Natural killer cell (primary cell): ENCODE data around the gene AHR. TPM values are rescaled to one million over a fixed set of nuclear protein-coding genes. Genes with fewer than 3 reads are reported as not detected.

Experiments used
- ATAC-seq, 3 donors: fragments of 150-1000 bp in 2 of 3; fragments of 200-7000 bp in 1 of 3; cut with Tn5 transposase; 1 replicate in 1 of 3; 2 replicates in 2 of 3; pipeline ENCODE4 v1.10.0; 2021; ENCODE audit warnings: mild to moderate bottlenecking in 2 of 3, moderate library complexity in 2 of 3
- DNase-seq, 2 donors: peaks; one replicate each; pipeline versions ENCODE4 v3.0.0 to v3.0.0-alpha.2; 2013 to 2021; ENCODE audit warnings: mixed read lengths in 1 of 2
- H3K27ac ChIP-seq: one replicate; pipeline ENCODE4 v1.5.1; 2013; ENCODE audit warnings: mild to moderate bottlenecking, low read length
- H3K27me3 ChIP-seq: one replicate; pipeline ENCODE4 v1.6.1; 2013; ENCODE audit warnings: low read length; ENCODE audit not compliant: control insufficient read depth, insufficient read depth
- H3K36me3 ChIP-seq: one replicate; pipeline ENCODE4 v1.6.1; 2013; ENCODE audit warnings: low read length; ENCODE audit not compliant: control insufficient read depth, insufficient read depth
- H3K4me1 ChIP-seq: one replicate; pipeline ENCODE4 v1.6.1; 2013; ENCODE audit warnings: low read length; ENCODE audit not compliant: control insufficient read depth, insufficient read depth
- H3K4me3 ChIP-seq: one replicate; pipeline ENCODE4 v1.5.1; 2013; ENCODE audit warnings: low read length
- H3K9me3 ChIP-seq: one replicate; pipeline ENCODE4 v1.6.1; 2013; ENCODE audit warnings: low read length; ENCODE audit not compliant: control insufficient read depth, insufficient read depth
- H3K27ac Mint-ChIP-seq, 2 donors: one replicate each; pipeline ENCODE4 v1.8.0; 2022; ENCODE audit warnings: mild to moderate bottlenecking in 2 of 2, mixed read lengths in 2 of 2, moderate library complexity in 1 of 2
- H3K27me3 Mint-ChIP-seq, 2 donors: one replicate each; pipeline ENCODE4 v1.8.0; 2022; ENCODE audit warnings: low read depth in 2 of 2, mixed read lengths in 2 of 2
- H3K36me3 Mint-ChIP-seq: one replicate; pipeline ENCODE4 v1.8.0; 2022; ENCODE audit warnings: mixed read lengths
- H3K4me1 Mint-ChIP-seq, 2 donors: one replicate each; pipeline ENCODE4 v1.8.0; 2022; ENCODE audit warnings: mixed read lengths in 2 of 2
- H3K4me3 Mint-ChIP-seq: one replicate; pipeline ENCODE4 v1.8.0; 2022; ENCODE audit warnings: mild to moderate bottlenecking, moderate library complexity, mixed read lengths
- H3K9me3 Mint-ChIP-seq, 2 donors: one replicate each; pipeline ENCODE4 v1.8.0; 2022; ENCODE audit warnings: mixed read lengths in 2 of 2
- WGBS: methylation state at CpG from one replicate; pipeline ENCODE4 v1.1.7; 2013; ENCODE audit warnings: missing lambda C conversion rate; ENCODE audit not compliant: insufficient coverage; 5-methylcytosine and 5-hydroxymethylcytosine counted together
- intact Hi-C: fragments of 100-400 bp; cut with micrococcal nuclease; formaldehyde crosslinking; loops from one replicate; pipeline ENCODE4 v1.14.2; 2022
- total RNA-seq, 4 donors: library from RNA; stranded (reverse); fragments of 120-200 nt in 1 of 4; gene quantifications; one replicate each; pipeline versions ENCODE4 v1.2.3 to v1.2.4, GENCODE V29; 2013 to 2022
- TF ChIP-seq, protein P1 (sequence below): fragments of 200-600 bp; IDR thresholded peaks from one replicate; pipeline ENCODE4 v1.8.0; 2022; ENCODE audit warnings: antibody characterized with exemption

Gene AHR
- total RNA-seq, 3 donors from 2014 or later (not counting 1 experiment from before 2014, with no cell fraction given), result 20.7 to 54.7 (median 44.9) TPM

- Mint-ChIP-seq H3K27me3 (peaks cover 13% of the 10 kb centered on the region in 2 donors), H3K4me1 (no peaks in the 10 kb centered on the region), H3K9me3 (no peaks in the 10 kb centered on the region), H3K4me3 (no peak overlapping the region), H3K36me3 (no peaks in the 10 kb centered on the region), H3K27ac (no peak overlapping the region)
- Histone ChIP-seq H3K4me1 (no peaks in the 10 kb centered on the region), H3K4me3 (no peak overlapping the region), H3K9me3 (no peaks in the 10 kb centered on the region), H3K36me3 (no peaks in the 10 kb centered on the region), H3K27me3 (peaks cover 2% of the 10 kb centered on the region), H3K27ac (no peak overlapping the region)
- TF ChIP-seq, protein P1, sequence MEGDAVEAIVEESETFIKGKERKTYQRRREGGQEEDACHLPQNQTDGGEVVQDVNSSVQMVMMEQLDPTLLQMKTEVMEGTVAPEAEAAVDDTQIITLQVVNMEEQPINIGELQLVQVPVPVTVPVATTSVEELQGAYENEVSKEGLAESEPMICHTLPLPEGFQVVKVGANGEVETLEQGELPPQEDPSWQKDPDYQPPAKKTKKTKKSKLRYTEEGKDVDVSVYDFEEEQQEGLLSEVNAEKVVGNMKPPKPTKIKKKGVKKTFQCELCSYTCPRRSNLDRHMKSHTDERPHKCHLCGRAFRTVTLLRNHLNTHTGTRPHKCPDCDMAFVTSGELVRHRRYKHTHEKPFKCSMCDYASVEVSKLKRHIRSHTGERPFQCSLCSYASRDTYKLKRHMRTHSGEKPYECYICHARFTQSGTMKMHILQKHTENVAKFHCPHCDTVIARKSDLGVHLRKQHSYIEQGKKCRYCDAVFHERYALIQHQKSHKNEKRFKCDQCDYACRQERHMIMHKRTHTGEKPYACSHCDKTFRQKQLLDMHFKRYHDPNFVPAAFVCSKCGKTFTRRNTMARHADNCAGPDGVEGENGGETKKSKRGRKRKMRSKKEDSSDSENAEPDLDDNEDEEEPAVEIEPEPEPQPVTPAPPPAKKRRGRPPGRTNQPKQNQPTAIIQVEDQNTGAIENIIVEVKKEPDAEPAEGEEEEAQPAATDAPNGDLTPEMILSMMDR, result no peak
- no peak for DNase-seq
- intact Hi-C loops, result no loop called here
- no peak for ATAC-seq
Observed at GRCh38 chr7:17289074-17289645, 9.3 kb upstream of the AHR start.

DNA sequence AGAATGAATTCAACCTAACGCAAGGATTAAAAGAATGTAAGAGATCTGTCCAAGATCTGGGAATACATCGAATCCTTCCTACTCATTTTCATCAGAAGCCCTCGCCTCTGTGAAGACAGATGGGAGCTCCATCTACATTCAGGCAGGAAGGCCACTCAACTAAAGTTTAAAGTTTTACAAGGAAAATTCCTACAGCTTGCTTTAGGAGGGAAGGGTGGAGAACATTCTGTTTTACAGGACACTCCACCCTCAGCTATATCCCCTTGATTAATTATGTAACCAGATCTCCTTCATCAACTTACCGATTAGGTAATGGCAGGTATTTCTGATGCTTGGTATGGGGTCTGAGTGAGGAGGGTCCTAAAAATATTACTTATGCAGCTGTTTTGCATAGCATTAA, 5.6 kb upstream of the AHR start:
- Histone ChIP-seq H3K27me3 (peaks cover 2% of the 10 kb centered on the region), H3K9me3 (no peaks in the 10 kb centered on the region), H3K27ac (no peak overlapping the region), H3K4me3 (no peak overlapping the region), H3K4me1 (no peaks in the 10 kb centered on the region), H3K36me3 (no peaks in the 10 kb centered on the region)
- H3K4me3 Mint-ChIP-seq, result no peak overlapping the region
- DNase-seq (no peak), ATAC-seq (no peak)
- peaks cover 0 to 2% of the 10 kb centered on the region in 2 donors for H3K9me3 Mint-ChIP-seq
- TF ChIP-seq, protein P1, result no peak
- H3K4me1 Mint-ChIP-seq, result peaks cover 10% of the 10 kb centered on the region in 2 donors
- no peaks in the 10 kb centered on the region for H3K36me3 Mint-ChIP-seq
- WGBS, result 100% methylated on average over 3 of the region's 4 CpGs
- intact Hi-C loops, result no loop called here
- H3K27ac Mint-ChIP-seq, result no peak overlapping the region
- peaks cover 7 to 13% of the 10 kb centered on the region in 2 donors for H3K27me3 Mint-ChIP-seq

DNA sequence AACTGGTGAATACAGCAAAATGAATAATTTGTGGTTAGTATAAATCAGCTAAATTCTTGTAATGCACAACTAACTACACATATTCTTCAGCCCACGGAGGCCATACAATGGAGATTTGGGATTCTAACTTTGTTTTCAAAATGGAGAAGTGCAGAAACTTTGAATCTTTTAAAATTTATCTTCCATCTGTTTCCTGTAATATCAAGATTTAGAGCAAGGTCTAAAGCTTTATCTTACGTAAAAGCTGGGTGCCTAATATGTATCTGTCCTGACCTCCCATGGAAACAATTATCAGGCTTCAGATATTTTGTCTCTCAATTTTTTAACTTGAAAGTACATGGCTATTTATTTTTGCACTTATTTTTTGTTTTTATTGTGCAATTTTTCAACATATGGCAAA, 5.0 kb upstream of the AHR start:
- no peaks in the 10 kb centered on the region for H3K36me3 Mint-ChIP-seq

More for the DNA sequence above, 5.0 kb upstream of the AHR start:
- Histone ChIP-seq H3K4me3 (no peak overlapping the region), H3K4me1 (no peaks in the 10 kb centered on the region), H3K36me3 (no peaks in the 10 kb centered on the region), H3K27ac (no peak overlapping the region), H3K27me3 (peaks cover 2% of the 10 kb centered on the region), H3K9me3 (no peaks in the 10 kb centered on the region)
- H3K27me3 Mint-ChIP-seq, result peaks cover 4 to 11% of the 10 kb centered on the region in 2 donors
- peaks cover 0 to 2% of the 10 kb centered on the region in 2 donors for H3K9me3 Mint-ChIP-seq
- WGBS, result 90% methylated on average over 2 of the region's 2 CpGs
- no peak overlapping the region for H3K4me3 Mint-ChIP-seq
- intact Hi-C loops, result no loop called here
- peaks cover 16% of the 10 kb centered on the region in 2 donors for H3K4me1 Mint-ChIP-seq
- ATAC-seq (no peak), DNase-seq (no peak)
- TF ChIP-seq, protein P1, result no peak
- no peak overlapping the region for H3K27ac Mint-ChIP-seq
